ENCODE data around the gene MMADHC. TPM values are rescaled to one million over a fixed set of nuclear protein-coding genes. Genes with fewer than 3 reads are reported as not detected.
A peak's percentile ranks its signal among the peaks of the same experiment; 100 is the strongest.
"Not testable (repeated sequence)": the region's sequence is repeated elsewhere in the genome, so short reads cannot be mapped to it uniquely, and the experiment has no call there.

MMADHC gene
- polyA plus RNA-seq, 3 donors from 2014 or later, result 97.5 to 191 (median 130) TPM

DNA sequence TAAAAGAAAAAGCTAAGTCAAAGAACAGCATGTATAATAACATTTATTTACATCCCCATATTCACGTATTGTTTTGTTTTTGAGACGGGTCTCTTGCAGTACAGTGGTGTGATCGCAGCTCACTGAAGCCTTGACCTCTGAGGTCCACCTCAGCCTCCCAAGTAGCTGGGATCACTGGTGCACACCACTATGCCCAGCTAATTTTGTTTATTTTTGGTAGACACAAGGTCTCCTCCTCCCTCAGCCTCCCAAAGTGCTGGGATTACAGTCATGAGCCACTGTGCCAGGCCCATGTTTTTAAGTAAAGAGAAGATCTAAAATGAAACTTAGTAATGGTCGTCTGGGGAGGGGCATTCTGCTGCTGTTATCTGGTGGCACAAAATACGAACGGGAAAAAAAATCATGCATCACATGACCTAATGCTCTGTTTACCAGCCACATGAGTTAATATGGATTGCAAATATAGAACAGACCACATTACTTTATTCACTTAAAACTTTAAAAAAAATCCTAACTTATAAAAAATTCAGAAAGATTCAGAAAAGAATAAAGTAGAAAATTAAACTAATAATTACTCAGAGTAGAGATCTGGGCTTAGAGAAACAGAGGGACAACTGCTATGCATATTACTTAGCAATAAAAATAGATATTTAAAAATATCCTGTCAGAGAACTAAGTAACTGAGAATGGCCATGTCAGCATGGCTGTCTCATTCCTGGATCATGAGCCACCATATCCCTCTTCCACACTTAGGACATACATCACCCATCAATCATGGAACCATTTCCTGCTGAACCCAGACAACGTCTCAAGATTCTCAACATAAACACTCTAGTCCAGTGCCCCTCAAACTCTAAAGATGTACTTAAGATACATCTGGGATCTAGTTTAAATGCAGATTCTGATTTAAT lies 7.3 kb downstream of the MMADHC start:
- no peak overlapping the region for H3K4me3 Mint-ChIP-seq
- peaks cover 48 to 91% of the 10 kb centered on the region in 2 donors for H3K4me1 Mint-ChIP-seq
- H3K27me3 Mint-ChIP-seq (ENCODE audit: low read depth in 3 of 3), result peaks cover 0 to 4% (median 0%) of the 10 kb centered on the region in 3 donors
- H3K27ac Mint-ChIP-seq, result peak overlapping the region in 5 of 6 donors; percentile 4 to 65 (median 39)
- peaks cover 11 to 43% (median 26%) of the 10 kb centered on the region in 3 donors for H3K36me3 Mint-ChIP-seq
- H3K9me3 Mint-ChIP-seq, result no peaks in the 10 kb centered on the region
- no peak for DNase-seq

DNA sequence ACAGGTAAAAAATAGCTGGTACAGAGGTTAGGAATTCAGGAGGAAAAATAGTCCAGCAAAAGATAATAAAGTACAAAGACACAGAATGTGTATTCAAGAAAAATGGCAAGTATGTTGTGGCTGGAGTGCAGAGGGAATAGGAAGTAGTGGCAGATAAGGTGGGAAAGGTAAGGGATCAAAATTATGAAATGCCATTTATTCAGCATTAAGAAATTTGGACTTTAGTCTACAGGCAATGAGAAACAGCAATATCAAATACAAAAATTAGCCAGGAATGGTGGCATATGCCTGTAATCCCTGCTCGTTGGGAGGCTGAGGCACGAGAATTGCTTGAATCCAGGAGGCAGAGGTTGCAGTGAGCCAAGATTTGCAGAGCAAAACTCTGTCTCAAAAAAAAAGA lies 10.3 kb downstream of the MMADHC start:
- peak overlapping the region in 5 of 6 donors; percentile 3 to 51 (median 18) for H3K27ac Mint-ChIP-seq
- no peak for DNase-seq
- no peaks in the 10 kb centered on the region for H3K27me3 Mint-ChIP-seq (ENCODE audit: low read depth in 3 of 3)
- peaks cover 5 to 42% (median 20%) of the 10 kb centered on the region in 3 donors for H3K36me3 Mint-ChIP-seq
- no peak overlapping the region for H3K4me3 Mint-ChIP-seq
- no peaks in the 10 kb centered on the region for H3K9me3 Mint-ChIP-seq
- peaks cover 26 to 86% of the 10 kb centered on the region in 2 donors for H3K4me1 Mint-ChIP-seq

DNA sequence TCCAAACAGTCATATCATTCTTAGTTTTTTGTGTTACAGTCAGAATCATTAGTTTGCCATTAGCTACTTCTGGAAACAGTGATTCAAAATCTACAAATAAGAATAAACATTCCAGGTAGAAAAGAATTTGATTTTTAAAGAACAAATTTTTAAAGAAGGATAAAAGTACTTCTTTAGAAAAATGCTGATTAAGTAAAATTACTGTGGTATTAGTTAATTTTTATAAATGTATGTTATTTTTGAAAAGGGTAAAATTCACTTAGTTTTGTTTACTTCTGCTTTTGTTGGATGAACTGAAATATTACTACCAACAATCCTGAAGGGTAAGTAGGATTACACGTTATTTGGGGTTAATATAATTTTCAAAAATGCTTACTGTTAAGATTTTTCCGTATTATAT lies 11.8 kb downstream of the MMADHC start:
- DNase-seq, result no peak
- Mint-ChIP-seq H3K27ac (no peak overlapping the region), H3K4me1 (peaks cover 23 to 73% of the 10 kb centered on the region in 2 donors), H3K27me3 (ENCODE audit: low read depth in 3 of 3) (no peaks in the 10 kb centered on the region), H3K9me3 (no peaks in the 10 kb centered on the region), H3K36me3 (peaks cover 5 to 46% (median 18%) of the 10 kb centered on the region in 3 donors), H3K4me3 (no peak overlapping the region)

DNA sequence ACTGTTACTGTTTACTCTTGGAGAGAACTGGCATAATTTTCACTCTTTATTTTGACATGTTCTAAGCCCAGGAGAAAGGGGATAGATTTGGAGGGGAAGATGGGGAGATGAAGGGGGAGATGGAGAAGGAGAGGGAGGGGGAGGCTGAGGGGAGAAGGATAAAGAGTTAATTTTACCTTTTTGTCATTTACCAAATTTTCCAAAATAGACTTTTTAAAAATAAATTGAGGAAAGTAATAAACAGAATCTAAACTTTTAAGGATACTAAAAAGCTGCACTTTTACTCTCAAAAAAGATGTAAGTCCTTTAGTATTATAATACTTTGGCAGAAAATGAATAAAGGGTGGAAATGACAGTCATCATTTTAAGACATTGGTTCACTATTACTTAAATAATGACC lies 12.3 kb downstream of the MMADHC start:
- Mint-ChIP-seq H3K9me3 (no peaks in the 10 kb centered on the region), H3K4me1 (peaks cover 20 to 68% of the 10 kb centered on the region in 2 donors), H3K27ac (no peak overlapping the region), H3K4me3 (no peak overlapping the region), H3K27me3 (ENCODE audit: low read depth in 3 of 3) (no peaks in the 10 kb centered on the region), H3K36me3 (peaks cover 5 to 42% (median 18%) of the 10 kb centered on the region in 3 donors)
- no peak for DNase-seq

DNA sequence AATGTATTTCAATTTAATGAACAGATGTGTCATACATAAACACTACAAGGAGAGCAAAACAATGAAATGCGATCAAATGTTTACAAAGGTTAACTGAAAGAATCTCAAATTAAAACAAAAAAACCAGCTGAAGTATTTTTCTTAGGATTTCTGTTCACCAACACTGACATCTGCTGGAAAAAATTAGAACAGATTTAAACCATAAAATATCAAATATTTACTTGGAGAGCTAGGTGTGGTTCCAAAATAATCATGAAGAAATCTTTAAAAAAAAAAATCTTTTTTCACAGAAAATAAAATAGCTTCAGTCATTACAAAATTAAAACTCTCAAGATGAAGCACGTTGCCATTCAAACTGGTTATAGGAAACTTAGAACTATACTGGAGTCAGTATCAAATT lies 13.8 kb downstream of the MMADHC start:
- peaks cover 5 to 52% (median 24%) of the 10 kb centered on the region in 3 donors for H3K36me3 Mint-ChIP-seq
- H3K4me1 Mint-ChIP-seq, result peaks cover 13 to 59% of the 10 kb centered on the region in 2 donors
- no peak for DNase-seq
- H3K27me3 Mint-ChIP-seq (ENCODE audit: low read depth in 3 of 3), result no peaks in the 10 kb centered on the region
- no peaks in the 10 kb centered on the region for H3K9me3 Mint-ChIP-seq
- no peak overlapping the region for H3K27ac Mint-ChIP-seq
- H3K4me3 Mint-ChIP-seq, result no peak overlapping the region

DNA sequence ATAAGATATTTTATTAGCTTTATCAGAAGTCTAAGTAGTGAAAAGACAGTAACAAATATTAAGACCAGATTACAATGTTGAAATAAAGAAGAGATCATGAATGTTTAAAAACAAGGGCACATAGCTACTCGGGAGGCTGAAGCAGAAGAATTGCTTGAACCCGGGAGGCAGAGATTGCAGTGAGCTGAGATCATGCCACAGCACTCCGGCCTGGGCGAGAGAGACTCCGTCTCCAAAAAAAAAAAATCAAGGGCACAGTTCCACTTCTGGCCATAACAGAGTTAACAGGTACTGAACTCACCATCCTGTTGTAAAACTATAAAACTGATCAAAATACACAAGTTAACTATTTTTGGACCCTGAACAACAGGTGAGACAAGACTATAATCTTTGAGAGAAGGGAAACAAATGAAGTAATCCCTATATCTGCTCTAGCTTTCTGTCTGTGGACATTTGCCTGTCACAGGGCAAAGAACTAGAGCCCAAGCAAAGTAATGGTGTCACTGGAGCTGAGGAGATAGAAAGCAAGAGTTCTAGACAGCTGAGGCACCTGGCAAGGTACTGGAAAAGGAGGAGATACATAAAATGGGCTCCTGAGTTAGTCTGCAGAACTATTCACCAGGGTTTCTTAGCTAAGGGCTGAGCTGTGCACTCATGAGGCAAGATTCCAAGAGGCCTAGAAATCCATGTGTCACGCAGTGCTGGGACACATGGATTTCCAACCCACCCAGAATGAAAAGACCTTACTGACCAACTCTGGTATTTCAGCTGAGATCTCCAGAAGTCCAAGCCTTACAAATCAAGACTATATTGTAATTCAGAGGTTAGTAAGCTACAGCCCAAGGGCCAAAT lies 15.2 kb downstream of the MMADHC start:
- H3K9me3 Mint-ChIP-seq, result no peaks in the 10 kb centered on the region
- peaks cover 0 to 1% (median 0%) of the 10 kb centered on the region in 3 donors for H3K27me3 Mint-ChIP-seq (ENCODE audit: low read depth in 3 of 3)
- peak overlapping the region in 4 of 6 donors; percentile 51 to 77 (median 70) for H3K27ac Mint-ChIP-seq
- peaks cover 6 to 56% (median 32%) of the 10 kb centered on the region in 3 donors for H3K36me3 Mint-ChIP-seq
- peaks cover 6 to 47% of the 10 kb centered on the region in 2 donors for H3K4me1 Mint-ChIP-seq
- no peak overlapping the region for H3K4me3 Mint-ChIP-seq
- DNase-seq, result no peak

DNA sequence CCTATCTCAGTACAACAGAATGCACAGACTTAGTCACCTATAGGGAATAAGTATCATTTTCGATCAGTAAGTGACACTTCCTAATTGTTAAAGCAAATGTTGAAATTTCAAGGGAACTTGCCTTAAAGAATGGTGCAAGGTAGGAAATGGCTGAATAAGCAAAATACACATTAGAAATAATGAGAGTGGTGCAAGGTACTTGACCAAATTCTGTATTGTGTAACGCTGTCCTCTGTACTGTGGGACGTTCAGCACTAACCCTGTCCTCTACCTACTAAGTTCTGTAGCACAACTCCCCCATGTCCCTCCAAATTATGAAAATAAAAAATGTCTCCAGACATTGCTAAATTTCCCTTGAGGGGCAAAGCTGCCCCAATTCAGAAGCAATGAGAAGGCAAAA lies 19.4 kb downstream of the MMADHC start:
- no peaks in the 10 kb centered on the region for H3K9me3 Mint-ChIP-seq
- peaks cover 0 to 1% (median 0%) of the 10 kb centered on the region in 3 donors for H3K27me3 Mint-ChIP-seq (ENCODE audit: low read depth in 3 of 3)
- H3K4me3 Mint-ChIP-seq, result no peak overlapping the region
- H3K27ac Mint-ChIP-seq, result no peak overlapping the region
- H3K36me3 Mint-ChIP-seq, result peaks cover 6 to 43% (median 26%) of the 10 kb centered on the region in 3 donors
- DNase-seq, result no peak
- H3K4me1 Mint-ChIP-seq, result peaks cover 0 to 15% of the 10 kb centered on the region in 2 donors

DNA sequence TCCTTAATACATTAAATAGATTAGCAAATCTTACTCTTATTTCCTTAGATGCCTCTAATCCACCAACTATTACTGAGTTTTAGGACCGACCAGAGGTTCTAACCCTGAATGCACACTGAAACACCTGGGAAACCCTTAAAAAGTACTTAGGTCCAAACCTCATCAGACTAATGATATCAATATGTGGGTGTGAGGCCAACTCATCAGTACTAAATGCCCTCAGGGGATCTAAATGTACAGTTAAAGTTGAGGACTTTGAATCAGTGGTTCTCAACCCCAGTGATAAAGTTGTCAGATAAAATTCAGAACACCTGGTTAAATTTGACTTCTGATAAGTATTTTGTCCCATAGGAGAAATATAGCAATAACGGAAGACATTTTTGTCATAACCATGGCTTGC lies 20.9 kb downstream of the MMADHC start:
- Mint-ChIP-seq H3K4me3 (no peak overlapping the region), H3K4me1 (peaks cover 0 to 8% of the 10 kb centered on the region in 2 donors), H3K27me3 (ENCODE audit: low read depth in 3 of 3) (peaks cover 0 to 1% (median 0%) of the 10 kb centered on the region in 3 donors), H3K9me3 (no peaks in the 10 kb centered on the region), H3K36me3 (peaks cover 6 to 36% (median 22%) of the 10 kb centered on the region in 3 donors), H3K27ac (peak overlapping the region in 1 of 6 donors; percentile 11)
- no peak for DNase-seq

DNA sequence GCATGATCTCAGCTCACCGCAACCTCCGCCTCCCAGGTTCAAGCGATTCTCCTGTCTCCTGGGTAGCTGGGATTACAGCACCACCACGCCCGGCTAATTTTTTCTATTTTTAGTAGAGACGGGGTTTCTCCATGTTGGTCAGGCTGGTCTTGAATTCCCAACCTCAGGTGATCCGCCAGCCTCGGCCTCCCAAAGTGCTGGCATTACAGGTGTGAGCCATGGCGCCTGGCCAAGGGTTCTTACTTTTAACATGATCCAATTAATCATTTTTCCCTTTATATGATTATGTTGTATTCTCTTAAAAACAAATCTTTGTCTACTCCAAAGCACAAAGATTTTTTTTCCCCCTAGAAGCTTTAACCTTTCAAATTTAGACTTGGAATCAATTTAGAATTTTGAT lies 21.9 kb downstream of the MMADHC start:
- DNase-seq; H3K4me3 Mint-ChIP-seq; H3K27me3 Mint-ChIP-seq (ENCODE audit: low read depth in 3 of 3); H3K4me1 Mint-ChIP-seq; H3K9me3 Mint-ChIP-seq: not testable (repeated sequence)
- peaks cover 6 to 36% (median 22%) of the 10 kb centered on the region in 3 donors for H3K36me3 Mint-ChIP-seq
- peak overlapping the region in 2 of 6 donors; percentile 11 to 44 for H3K27ac Mint-ChIP-seq

DNA sequence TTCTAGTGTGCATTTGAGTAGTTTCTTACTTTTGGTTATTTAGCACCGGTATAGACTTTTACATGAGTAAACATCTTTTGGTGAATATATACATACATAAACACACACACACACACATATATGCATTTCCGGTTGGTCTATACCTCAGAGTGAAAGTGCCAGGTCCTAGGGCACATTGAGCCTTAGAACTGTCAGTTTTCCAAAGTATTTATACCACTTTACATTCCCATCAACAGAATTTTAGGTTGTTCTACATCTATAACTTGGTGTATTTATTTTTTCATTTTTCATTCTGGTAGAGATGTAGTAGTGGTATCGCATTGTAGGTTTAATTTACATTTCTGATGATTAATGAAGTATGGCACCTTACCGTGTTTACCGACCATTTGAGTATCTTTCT lies 22.6 kb downstream of the MMADHC start:
- peak overlapping the region in 2 of 6 donors; percentile 28 to 44 for H3K27ac Mint-ChIP-seq
- H3K9me3 Mint-ChIP-seq, result no peaks in the 10 kb centered on the region
- peaks cover 0 to 8% of the 10 kb centered on the region in 2 donors for H3K4me1 Mint-ChIP-seq
- peaks cover 6 to 33% (median 22%) of the 10 kb centered on the region in 3 donors for H3K36me3 Mint-ChIP-seq
- H3K27me3 Mint-ChIP-seq (ENCODE audit: low read depth in 3 of 3), result peaks cover 0 to 1% (median 0%) of the 10 kb centered on the region in 3 donors
- H3K4me3 Mint-ChIP-seq, result no peak overlapping the region
- DNase-seq, result no peak

DNA sequence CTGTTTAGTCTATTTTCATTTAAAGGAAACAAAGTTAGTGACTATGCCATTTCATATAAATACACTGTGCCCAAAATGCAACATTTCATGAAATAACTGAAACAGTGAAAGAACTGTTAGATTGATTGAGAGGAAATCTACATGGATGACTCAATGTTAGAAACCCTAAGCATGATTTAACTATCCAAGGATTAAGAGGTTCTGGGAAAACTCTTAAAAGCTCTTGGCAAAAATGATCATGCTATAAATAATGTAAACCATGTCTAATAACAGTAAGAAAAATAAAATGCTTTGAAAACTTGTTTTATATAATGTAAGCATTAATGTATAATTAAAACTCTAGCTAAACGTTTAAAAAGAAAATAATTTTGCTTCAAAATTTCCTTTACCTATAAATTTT lies 23.5 kb downstream of the MMADHC start:
- Mint-ChIP-seq H3K4me1 (peaks cover 0 to 8% of the 10 kb centered on the region in 2 donors), H3K9me3 (no peaks in the 10 kb centered on the region), H3K36me3 (peaks cover 6 to 24% (median 15%) of the 10 kb centered on the region in 3 donors), H3K27ac (peak overlapping the region in 1 of 6 donors; percentile 36), H3K27me3 (ENCODE audit: low read depth in 3 of 3) (peaks cover 0 to 1% (median 0%) of the 10 kb centered on the region in 3 donors), H3K4me3 (no peak overlapping the region)
- DNase-seq, result no peak

DNA sequence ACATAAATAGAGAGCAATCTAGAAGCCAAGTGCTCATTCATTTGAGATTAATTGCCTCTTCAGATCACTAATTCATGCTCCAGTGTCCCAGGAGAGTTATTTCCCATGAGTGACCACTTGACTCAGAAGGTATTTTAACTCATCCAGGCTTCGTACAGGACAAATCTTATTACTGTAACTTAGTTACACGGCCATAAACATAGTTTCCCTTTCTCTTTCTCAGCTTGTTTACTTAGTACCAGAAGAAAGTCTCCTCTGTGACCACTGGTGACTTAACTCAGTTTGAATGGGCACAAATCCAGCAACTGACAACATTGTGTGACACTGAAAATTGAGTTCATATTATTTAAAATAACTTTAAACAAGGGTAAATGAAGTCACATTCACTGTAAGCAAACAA lies 25.3 kb downstream of the MMADHC start:
- peaks cover 0 to 8% (median 4%) of the 10 kb centered on the region in 3 donors for H3K36me3 Mint-ChIP-seq
- H3K27me3 Mint-ChIP-seq (ENCODE audit: low read depth in 3 of 3), result no peaks in the 10 kb centered on the region
- no peaks in the 10 kb centered on the region for H3K9me3 Mint-ChIP-seq

DNA sequence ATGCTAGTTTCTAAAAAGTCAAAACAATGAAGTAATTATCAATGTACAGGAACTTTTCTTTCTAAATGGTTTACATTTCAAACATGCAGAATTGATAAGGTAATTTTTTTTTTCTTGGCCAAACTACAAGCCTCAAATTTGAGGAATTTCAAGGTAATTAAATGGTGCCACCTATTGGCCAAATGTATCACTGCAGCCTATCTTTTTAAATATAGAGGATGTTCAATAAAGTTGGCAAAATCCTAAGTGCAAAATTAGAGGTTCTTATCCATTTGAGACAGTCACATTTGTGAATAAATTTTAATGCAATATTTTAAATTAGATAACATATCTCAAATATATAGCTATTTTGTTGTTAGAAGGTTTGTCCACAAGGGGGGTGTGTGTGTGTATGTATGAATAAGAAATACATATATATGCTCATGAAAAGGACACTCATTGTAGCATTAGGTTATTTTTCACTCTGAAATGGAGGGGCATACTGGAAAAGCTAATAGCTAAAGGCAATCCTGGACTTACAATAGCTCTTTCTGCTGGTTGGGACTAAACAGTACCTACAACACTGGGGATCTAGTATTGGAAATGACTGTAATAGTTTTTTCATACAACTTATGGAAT lies 26.2 kb downstream of the MMADHC start:
- Mint-ChIP-seq H3K4me3 (no peak overlapping the region), H3K36me3 (peaks cover 0 to 3% (median 0%) of the 10 kb centered on the region in 3 donors), H3K27ac (no peak overlapping the region), H3K4me1 (peaks cover 0 to 8% of the 10 kb centered on the region in 2 donors), H3K27me3 (ENCODE audit: low read depth in 3 of 3) (peaks cover 0 to 2% (median 0%) of the 10 kb centered on the region in 3 donors), H3K9me3 (no peaks in the 10 kb centered on the region)
- DNase-seq, result peak; percentile 21 to 35 (median 26)

More for the DNA sequence above, 25.3 kb downstream of the MMADHC start:
- Mint-ChIP-seq H3K27ac (peak overlapping the region in 1 of 6 donors; percentile 35), H3K4me3 (no peak overlapping the region), H3K4me1 (peaks cover 0 to 8% of the 10 kb centered on the region in 2 donors)
- DNase-seq, result no peak

Measured in immature natural killer cell (primary cell).